GM23338 (cell line): Measurements from ENCODE around the gene PABPC1L. TPM values are rescaled to one million over a fixed set of nuclear protein-coding genes. Genes with fewer than 3 reads are reported as not detected.
"Not testable (repeated sequence)": the region's sequence is repeated elsewhere in the genome, so short reads cannot be mapped to it uniquely, and the experiment has no call there.

Experiments
- ATAC-seq: fragments of 200-7000 bp; cut with Tn5 transposase; 3 replicates; pipeline ENCODE4 v1.9.1; 2020
- DNase-seq: peaks from one replicate; pipeline ENCODE4 v3.0.0-alpha.2; 2015; ENCODE audit warnings: low spot score
- H2AFZ ChIP-seq: fragments of 200-600 bp; sonication (generic); 2 replicates; pipeline ENCODE4 v1.8.0; 2016; ENCODE audit warnings: antibody characterized with exemption, mild to moderate bottlenecking, moderate library complexity
- H3F3A ChIP-seq: fragments of 200-600 bp; sonication (generic); replicated peaks from 2 replicates; pipeline ENCODE4 v1.8.0; 2017; ENCODE audit warnings: antibody characterized with exemption, mixed run types, low read depth
- H3K27ac ChIP-seq: fragments of 200-600 bp; sonication (generic); 2 replicates; pipeline ENCODE4 v1.6.1; 2016; ENCODE audit warnings: low read depth
- H3K27me3 ChIP-seq: fragments of 200-600 bp; sonication (generic); 2 replicates; pipeline ENCODE4 v1.8.0; 2016; ENCODE audit warnings: mild to moderate bottlenecking, mixed run types, moderate library complexity; ENCODE audit not compliant: insufficient read depth
- H3K36me3 ChIP-seq: fragments of 200-600 bp; sonication (generic); 2 replicates; pipeline ENCODE4 v1.8.0; 2016; ENCODE audit warnings: mild to moderate bottlenecking; ENCODE audit not compliant: insufficient read depth
- H3K4me1 ChIP-seq: fragments of 200-600 bp; sonication (generic); 2 replicates; pipeline ENCODE4 v1.8.0; 2016; ENCODE audit warnings: mild to moderate bottlenecking, moderate library complexity; ENCODE audit not compliant: insufficient read depth
- H3K4me2 ChIP-seq: fragments of 200-600 bp; sonication (generic); 2 replicates; pipeline ENCODE4 v1.7.1; 2017; ENCODE audit warnings: mixed run types
- H3K4me3 ChIP-seq: fragments of 200-600 bp; sonication (generic); 2 replicates; pipeline ENCODE4 v1.6.1; 2016; ENCODE audit warnings: mixed run types
- H3K79me2 ChIP-seq: fragments of 200-600 bp; sonication (generic); replicated peaks from 2 replicates; pipeline ENCODE4 v1.8.0; 2017; ENCODE audit warnings: mild to moderate bottlenecking; ENCODE audit not compliant: insufficient read depth
- H3K9me2 ChIP-seq: fragments of 200-600 bp; sonication (generic); 2 replicates; pipeline ENCODE4 v1.8.0; 2017; ENCODE audit not compliant: insufficient read depth
- H4K20me1 ChIP-seq: fragments of 200-600 bp; sonication (generic); replicated peaks from 2 replicates; pipeline ENCODE4 v1.8.0; 2017; ENCODE audit warnings: mild to moderate bottlenecking; ENCODE audit not compliant: insufficient read depth
- H3K27ac Mint-ChIP-seq: 2 replicates; pipeline ENCODE4 v1.8.0; 2020; ENCODE audit warnings: inconsistent platforms, mild to moderate bottlenecking, moderate library complexity, mixed read lengths
- H3K27me3 Mint-ChIP-seq: 3 replicates; pipeline ENCODE4 v1.8.0; 2022; ENCODE audit warnings: low read depth, mild to moderate bottlenecking, moderate library complexity, mixed read lengths, inconsistent platforms; ENCODE audit not compliant: insufficient read depth, poor library complexity
- H3K36me3 Mint-ChIP-seq: 3 replicates; pipeline ENCODE4 v1.8.0; 2021; ENCODE audit warnings: low read depth, mild to moderate bottlenecking, inconsistent platforms, moderate library complexity, mixed read lengths
- H3K4me1 Mint-ChIP-seq: 3 replicates; pipeline ENCODE4 v1.8.0; 2020; ENCODE audit warnings: mild to moderate bottlenecking, inconsistent platforms, mixed read lengths
- H3K4me3 Mint-ChIP-seq: 3 replicates; pipeline ENCODE4 v1.8.0; 2021; ENCODE audit warnings: moderate library complexity, mild to moderate bottlenecking, inconsistent platforms, mixed read lengths
- H3K9me3 Mint-ChIP-seq: 3 replicates; pipeline ENCODE4 v1.8.0; 2020; ENCODE audit warnings: moderate library complexity, mild to moderate bottlenecking, inconsistent platforms, mixed read lengths
- CREB1 ChIP-seq: fragments of 250-450 bp; sonication (Bioruptor Pico); IDR thresholded peaks from 2 replicates; pipeline ENCODE4 v1.5.0; 2020; ENCODE audit warnings: low read depth, mild to moderate bottlenecking, moderate library complexity
- EZH2phosphoT487 ChIP-seq: fragments of 200-600 bp; sonication (generic); IDR thresholded peaks from one replicate; pipeline ENCODE4 v1.8.1; 2018; ENCODE audit warnings: antibody characterized with exemption; ENCODE audit not compliant: unreplicated experiment
- NANOG ChIP-seq: IDR thresholded peaks from 2 replicates; pipeline ENCODE4 v1.6.1; 2016; ENCODE audit warnings: antibody characterized with exemption, borderline replicate concordance
- POLR2AphosphoS5 ChIP-seq: IDR thresholded peaks from 2 replicates; pipeline ENCODE4 v1.6.1; 2016; ENCODE audit warnings: antibody characterized with exemption, low read depth
- ZNF331 ChIP-seq: fragments of 250-450 bp; sonication (Bioruptor Pico); IDR thresholded peaks from 2 replicates; pipeline ENCODE4 v1.5.0; 2020; ENCODE audit warnings: low read depth, mild to moderate bottlenecking, moderate library complexity
- polyA plus RNA-seq: library from polyadenylated mRNA; unstranded; fragments of >200 nt; fragmentation: Nextera tagmentation; extraction: Ambion mirVana; gene quantifications from 2 replicates; pipeline ENCODE4 v1.2.1, GENCODE V29; 2016
- total RNA-seq: library from RNA; depleted of rRNA; stranded (reverse); fragments of >200 nt; shearing (Covaris generic); gene quantifications from 2 replicates; pipeline ENCODE4 v1.2.3, GENCODE V29; 2014
- TF ChIP-seq, protein P1 (sequence below): fragments of 250-450 bp; sonication (Bioruptor Pico); IDR thresholded peaks from 2 replicates; pipeline ENCODE4 v1.5.0; 2020; ENCODE audit warnings: mild to moderate bottlenecking, moderate library complexity
- TF ChIP-seq, protein P2 (sequence below), 2 experiments: fragments of 200-600 bp in 1 of 2; sonication (generic) in 1 of 2; conservative IDR thresholded peaks; 2 replicates each; pipeline versions ENCODE4 v1.5.1 to v1.6.1; 2016 to 2017; ENCODE audit warnings: antibody characterized with exemption in 2 of 2, low read depth in 2 of 2, mild to moderate bottlenecking in 2 of 2, moderate library complexity in 1 of 2
- TF ChIP-seq, protein P3 (sequence below): IDR thresholded peaks from 2 replicates; pipeline ENCODE4 v1.6.1; 2016; ENCODE audit warnings: antibody characterized with exemption

The PABPC1L gene
- total and polyA plus RNA-seq, 2 experiments from 2014 or later: 44.4 to 49.1 TPM

DNA sequence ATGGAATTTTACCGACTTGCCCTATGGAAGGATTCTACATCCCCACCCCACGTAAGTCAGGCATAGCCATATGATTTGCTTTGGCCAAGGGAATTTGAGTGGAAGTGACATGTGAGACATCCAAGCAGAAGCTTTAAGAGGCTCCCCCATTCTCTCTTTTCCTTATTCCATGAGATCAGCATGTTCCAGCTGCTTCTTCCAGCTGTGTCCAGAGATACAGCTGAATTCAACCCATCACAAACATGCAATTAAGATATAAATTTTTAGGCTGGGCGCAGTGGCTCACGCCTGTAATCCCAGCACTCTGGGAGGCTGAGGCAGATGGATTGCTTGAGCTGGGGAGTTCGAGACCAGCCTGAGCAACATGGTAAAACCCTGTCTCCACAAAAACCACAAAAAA, 40.4 kb upstream of the PABPC1L start:
- no peaks in the 10 kb centered on the region for H3K4me1 ChIP-seq
- no peaks in the 10 kb centered on the region for H3K36me3 ChIP-seq
- H4K20me1 ChIP-seq: no peaks in the 10 kb centered on the region
- H3K4me2 ChIP-seq: no peak overlapping the region
- no peak overlapping the region for H2AFZ ChIP-seq
- Mint-ChIP-seq H3K4me3 (no peak overlapping the region), H3K9me3 (no peaks in the 10 kb centered on the region), H3K27me3 (peaks cover 8% of the 10 kb centered on the region), H3K4me1 (no peaks in the 10 kb centered on the region), H3K36me3 (no peaks in the 10 kb centered on the region), H3K27ac (no peak overlapping the region)
- no peaks in the 10 kb centered on the region for H3K79me2 ChIP-seq
- ATAC-seq: no peak
- DNase-seq: no peak
- no peak for TF ChIP-seq ZNF331
- TF ChIP-seq EZH2phosphoT487: no peak
- no peak overlapping the region for H3K4me3 ChIP-seq
- H3K27ac ChIP-seq: no peak overlapping the region
- no peaks in the 10 kb centered on the region for H3K9me2 ChIP-seq
- H3K27me3 ChIP-seq: no peaks in the 10 kb centered on the region
- H3F3A ChIP-seq: no peaks in the 10 kb centered on the region

DNA sequence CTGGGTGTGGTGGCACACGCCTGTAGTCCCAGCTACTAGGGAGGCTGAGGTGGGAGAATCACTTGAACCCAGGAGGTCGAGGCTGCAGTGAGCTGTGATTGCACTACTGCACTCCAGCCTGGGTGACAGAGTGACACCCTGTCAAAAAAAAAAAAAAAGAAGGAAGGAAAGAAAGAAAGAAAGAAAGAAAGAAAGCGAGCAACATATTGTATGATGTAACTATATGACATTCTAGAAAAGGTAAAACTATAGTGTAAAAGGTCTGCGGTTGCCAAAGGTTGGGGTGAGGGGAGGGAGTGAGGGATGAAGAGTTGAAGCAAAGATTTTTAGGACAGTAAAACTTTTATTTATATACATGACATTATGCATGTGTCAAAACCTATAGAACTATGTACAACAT, 27.5 kb upstream of the PABPC1L start:
- Mint-ChIP-seq H3K27me3 (peaks cover 10% of the 10 kb centered on the region), H3K4me1 (peaks cover 30% of the 10 kb centered on the region), H3K36me3 (peaks cover 13% of the 10 kb centered on the region; the same call in 2 of the 3 replicates)
- H3K4me3 Mint-ChIP-seq, H2AFZ ChIP-seq, H3K9me2 ChIP-seq, H3K9me3 Mint-ChIP-seq, H3K27ac Mint-ChIP-seq, H3K4me3 ChIP-seq, H3K36me3 ChIP-seq, H3K4me2 ChIP-seq, ATAC-seq, H3K27ac ChIP-seq, H3F3A ChIP-seq, DNase-seq, H3K27me3 ChIP-seq: not testable (repeated sequence)
- H4K20me1 ChIP-seq: peaks cover 14% of the 10 kb centered on the region
- peaks cover 15% of the 10 kb centered on the region for H3K4me1 ChIP-seq
- H3K79me2 ChIP-seq: peaks cover 18% of the 10 kb centered on the region

DNA sequence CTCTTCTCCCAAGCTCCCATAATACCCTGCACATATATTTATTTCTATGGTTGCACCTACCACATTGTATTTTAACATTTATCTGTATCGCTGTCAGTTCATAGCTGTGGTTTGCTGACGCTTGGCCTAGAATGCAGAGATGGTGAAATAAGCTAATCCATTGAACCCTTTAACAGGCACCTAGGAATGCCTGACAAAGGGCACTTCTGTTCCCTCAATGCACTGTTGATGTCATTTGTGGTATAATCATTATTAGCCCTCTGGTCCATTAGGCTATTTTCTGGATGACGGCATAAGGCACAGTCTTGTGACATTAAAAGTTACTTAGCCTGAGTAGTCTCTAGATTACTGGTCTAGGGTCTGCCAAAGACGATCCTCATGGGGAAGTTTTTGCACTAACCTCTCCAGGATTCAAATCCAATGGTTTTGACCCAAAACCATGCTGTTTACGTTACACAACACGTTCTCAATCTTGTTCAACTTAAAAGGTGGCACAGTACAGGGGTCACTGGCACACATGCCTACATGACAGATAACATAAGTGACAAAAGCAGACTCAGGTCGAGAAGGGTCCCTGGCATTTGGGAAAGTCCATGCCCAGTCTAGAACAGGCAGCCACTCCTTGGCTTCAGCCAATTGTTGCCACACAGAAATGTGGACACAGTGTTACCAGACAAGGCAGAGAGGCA, 26.5 kb upstream of the PABPC1L start:
- no peaks in the 10 kb centered on the region for H3K9me2 ChIP-seq
- DNase-seq (no peak), ATAC-seq (no peak)
- no peaks in the 10 kb centered on the region for H3K9me3 Mint-ChIP-seq
- H2AFZ ChIP-seq: no peak overlapping the region
- no peak overlapping the region for H3K4me3 Mint-ChIP-seq
- H3K27me3 Mint-ChIP-seq: peaks cover 10% of the 10 kb centered on the region
- H3K36me3 Mint-ChIP-seq: peaks cover 14% of the 10 kb centered on the region; the same call in 2 of the 3 replicates
- H3K4me3 ChIP-seq: no peak overlapping the region
- peaks cover 24% of the 10 kb centered on the region for H4K20me1 ChIP-seq
- H3K36me3 ChIP-seq: no peaks in the 10 kb centered on the region; the same call in 1 of the 2 replicates
- peaks cover 28% of the 10 kb centered on the region for H3K79me2 ChIP-seq
- H3K27ac ChIP-seq: no peak overlapping the region
- no peaks in the 10 kb centered on the region; the same call in 1 of the 2 replicates for H3F3A ChIP-seq
- no peaks in the 10 kb centered on the region for H3K27me3 ChIP-seq
- H3K27ac Mint-ChIP-seq: no peak overlapping the region
- H3K4me1 Mint-ChIP-seq: peaks cover 30% of the 10 kb centered on the region
- H3K4me1 ChIP-seq: peaks cover 25% of the 10 kb centered on the region
- no peak overlapping the region for H3K4me2 ChIP-seq
- TF ChIP-seq CREB1 (no peak), POLR2AphosphoS5 (no peak), NANOG (no peak)
- TF ChIP-seq, protein P1, sequence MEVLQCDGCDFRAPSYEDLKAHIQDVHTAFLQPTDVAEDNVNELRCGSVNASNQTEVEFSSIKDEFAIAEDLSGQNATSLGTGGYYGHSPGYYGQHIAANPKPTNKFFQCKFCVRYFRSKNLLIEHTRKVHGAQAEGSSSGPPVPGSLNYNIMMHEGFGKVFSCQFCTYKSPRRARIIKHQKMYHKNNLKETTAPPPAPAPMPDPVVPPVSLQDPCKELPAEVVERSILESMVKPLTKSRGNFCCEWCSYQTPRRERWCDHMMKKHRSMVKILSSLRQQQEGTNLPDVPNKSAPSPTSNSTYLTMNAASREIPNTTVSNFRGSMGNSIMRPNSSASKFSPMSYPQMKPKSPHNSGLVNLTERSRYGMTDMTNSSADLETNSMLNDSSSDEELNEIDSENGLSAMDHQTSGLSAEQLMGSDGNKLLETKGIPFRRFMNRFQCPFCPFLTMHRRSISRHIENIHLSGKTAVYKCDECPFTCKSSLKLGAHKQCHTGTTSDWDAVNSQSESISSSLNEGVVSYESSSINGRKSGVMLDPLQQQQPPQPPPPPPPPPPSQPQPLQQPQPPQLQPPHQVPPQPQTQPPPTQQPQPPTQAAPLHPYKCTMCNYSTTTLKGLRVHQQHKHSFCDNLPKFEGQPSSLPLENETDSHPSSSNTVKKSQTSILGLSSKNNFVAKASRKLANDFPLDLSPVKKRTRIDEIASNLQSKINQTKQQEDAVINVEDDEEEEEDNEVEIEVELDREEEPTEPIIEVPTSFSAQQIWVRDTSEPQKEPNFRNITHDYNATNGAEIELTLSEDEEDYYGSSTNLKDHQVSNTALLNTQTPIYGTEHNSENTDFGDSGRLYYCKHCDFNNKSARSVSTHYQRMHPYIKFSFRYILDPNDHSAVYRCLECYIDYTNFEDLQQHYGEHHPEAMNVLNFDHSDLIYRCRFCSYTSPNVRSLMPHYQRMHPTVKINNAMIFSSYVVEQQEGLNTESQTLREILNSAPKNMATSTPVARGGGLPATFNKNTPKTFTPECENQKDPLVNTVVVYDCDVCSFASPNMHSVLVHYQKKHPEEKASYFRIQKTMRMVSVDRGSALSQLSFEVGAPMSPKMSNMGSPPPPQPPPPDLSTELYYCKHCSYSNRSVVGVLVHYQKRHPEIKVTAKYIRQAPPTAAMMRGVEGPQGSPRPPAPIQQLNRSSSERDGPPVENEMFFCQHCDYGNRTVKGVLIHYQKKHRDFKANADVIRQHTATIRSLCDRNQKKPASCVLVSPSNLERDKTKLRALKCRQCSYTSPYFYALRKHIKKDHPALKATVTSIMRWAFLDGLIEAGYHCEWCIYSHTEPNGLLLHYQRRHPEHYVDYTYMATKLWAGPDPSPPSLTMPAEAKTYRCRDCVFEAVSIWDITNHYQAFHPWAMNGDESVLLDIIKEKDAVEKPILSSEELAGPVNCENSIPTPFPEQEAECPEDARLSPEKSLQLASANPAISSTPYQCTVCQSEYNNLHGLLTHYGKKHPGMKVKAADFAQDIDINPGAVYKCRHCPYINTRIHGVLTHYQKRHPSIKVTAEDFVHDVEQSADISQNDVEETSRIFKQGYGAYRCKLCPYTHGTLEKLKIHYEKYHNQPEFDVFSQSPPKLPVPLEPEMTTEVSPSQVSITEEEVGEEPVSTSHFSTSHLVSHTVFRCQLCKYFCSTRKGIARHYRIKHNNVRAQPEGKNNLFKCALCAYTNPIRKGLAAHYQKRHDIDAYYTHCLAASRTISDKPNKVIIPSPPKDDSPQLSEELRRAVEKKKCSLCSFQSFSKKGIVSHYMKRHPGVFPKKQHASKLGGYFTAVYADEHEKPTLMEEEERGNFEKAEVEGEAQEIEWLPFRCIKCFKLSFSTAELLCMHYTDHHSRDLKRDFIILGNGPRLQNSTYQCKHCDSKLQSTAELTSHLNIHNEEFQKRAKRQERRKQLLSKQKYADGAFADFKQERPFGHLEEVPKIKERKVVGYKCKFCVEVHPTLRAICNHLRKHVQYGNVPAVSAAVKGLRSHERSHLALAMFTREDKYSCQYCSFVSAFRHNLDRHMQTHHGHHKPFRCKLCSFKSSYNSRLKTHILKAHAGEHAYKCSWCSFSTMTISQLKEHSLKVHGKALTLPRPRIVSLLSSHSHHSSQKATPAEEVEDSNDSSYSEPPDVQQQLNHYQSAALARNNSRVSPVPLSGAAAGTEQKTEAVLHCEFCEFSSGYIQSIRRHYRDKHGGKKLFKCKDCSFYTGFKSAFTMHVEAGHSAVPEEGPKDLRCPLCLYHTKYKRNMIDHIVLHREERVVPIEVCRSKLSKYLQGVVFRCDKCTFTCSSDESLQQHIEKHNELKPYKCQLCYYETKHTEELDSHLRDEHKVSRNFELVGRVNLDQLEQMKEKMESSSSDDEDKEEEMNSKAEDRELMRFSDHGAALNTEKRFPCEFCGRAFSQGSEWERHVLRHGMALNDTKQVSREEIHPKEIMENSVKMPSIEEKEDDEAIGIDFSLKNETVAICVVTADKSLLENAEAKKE: no peak
- TF ChIP-seq, protein P2, sequence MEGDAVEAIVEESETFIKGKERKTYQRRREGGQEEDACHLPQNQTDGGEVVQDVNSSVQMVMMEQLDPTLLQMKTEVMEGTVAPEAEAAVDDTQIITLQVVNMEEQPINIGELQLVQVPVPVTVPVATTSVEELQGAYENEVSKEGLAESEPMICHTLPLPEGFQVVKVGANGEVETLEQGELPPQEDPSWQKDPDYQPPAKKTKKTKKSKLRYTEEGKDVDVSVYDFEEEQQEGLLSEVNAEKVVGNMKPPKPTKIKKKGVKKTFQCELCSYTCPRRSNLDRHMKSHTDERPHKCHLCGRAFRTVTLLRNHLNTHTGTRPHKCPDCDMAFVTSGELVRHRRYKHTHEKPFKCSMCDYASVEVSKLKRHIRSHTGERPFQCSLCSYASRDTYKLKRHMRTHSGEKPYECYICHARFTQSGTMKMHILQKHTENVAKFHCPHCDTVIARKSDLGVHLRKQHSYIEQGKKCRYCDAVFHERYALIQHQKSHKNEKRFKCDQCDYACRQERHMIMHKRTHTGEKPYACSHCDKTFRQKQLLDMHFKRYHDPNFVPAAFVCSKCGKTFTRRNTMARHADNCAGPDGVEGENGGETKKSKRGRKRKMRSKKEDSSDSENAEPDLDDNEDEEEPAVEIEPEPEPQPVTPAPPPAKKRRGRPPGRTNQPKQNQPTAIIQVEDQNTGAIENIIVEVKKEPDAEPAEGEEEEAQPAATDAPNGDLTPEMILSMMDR (conservative IDR thresholded peaks at IDR 0.05; ENCODE audit: low read depth in 2 of 2): no peak
- TF ChIP-seq, protein P3, sequence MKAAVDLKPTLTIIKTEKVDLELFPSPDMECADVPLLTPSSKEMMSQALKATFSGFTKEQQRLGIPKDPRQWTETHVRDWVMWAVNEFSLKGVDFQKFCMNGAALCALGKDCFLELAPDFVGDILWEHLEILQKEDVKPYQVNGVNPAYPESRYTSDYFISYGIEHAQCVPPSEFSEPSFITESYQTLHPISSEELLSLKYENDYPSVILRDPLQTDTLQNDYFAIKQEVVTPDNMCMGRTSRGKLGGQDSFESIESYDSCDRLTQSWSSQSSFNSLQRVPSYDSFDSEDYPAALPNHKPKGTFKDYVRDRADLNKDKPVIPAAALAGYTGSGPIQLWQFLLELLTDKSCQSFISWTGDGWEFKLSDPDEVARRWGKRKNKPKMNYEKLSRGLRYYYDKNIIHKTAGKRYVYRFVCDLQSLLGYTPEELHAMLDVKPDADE: no peak
